Neural cell (in vitro differentiated cells): Measurements from ENCODE around the gene GCK. TPM values are rescaled to one million over a fixed set of nuclear protein-coding genes. Genes with fewer than 3 reads are reported as not detected.

Experiments
- H2AFZ ChIP-seq: fragments of 200-600, 300-800 bp; sonication (generic), shearing (Covaris generic); 2 replicates; pipeline ENCODE4 v1.6.0; 2014; ENCODE audit warnings: low read depth, mild to moderate bottlenecking, antibody characterized with exemption, low read length, moderate library complexity
- H3F3A ChIP-seq: fragments of 200-600 bp; shearing (Covaris generic); 2 replicates; pipeline ENCODE4 v1.6.1; 2016; ENCODE audit warnings: mild to moderate bottlenecking, moderate library complexity, mixed read lengths, antibody characterized with exemption, low read length; ENCODE audit not compliant: insufficient read depth, poor library complexity, severe bottlenecking
- H3K27ac ChIP-seq: fragments of 200-600, 300-800 bp; sonication (generic), shearing (Covaris generic); 2 replicates; pipeline ENCODE4 v1.5.1; 2014; ENCODE audit warnings: mild to moderate bottlenecking, low read length, moderate library complexity
- H3K27me3 ChIP-seq: fragments of 300-800, 200-600 bp; sonication (generic), shearing (Covaris generic); 2 replicates; pipeline ENCODE4 v1.6.0; 2014; ENCODE audit warnings: mild to moderate bottlenecking, low read depth, low read length, moderate library complexity; ENCODE audit not compliant: insufficient read depth
- H3K36me3 ChIP-seq: fragments of 300-800, 200-600 bp; sonication (generic), shearing (Covaris generic); 2 replicates; pipeline ENCODE4 v1.5.1; 2014; ENCODE audit warnings: mild to moderate bottlenecking, antibody characterized with exemption, low read length, moderate library complexity; ENCODE audit not compliant: insufficient read depth
- H3K4me2 ChIP-seq: fragments of 300-800, 200-600 bp; sonication (generic), shearing (Covaris generic); 2 replicates; pipeline ENCODE4 v1.6.0; 2014; ENCODE audit warnings: mild to moderate bottlenecking, low read length
- H3K4me3 ChIP-seq: fragments of 300-800, 200-600 bp; sonication (generic), shearing (Covaris generic); 2 replicates; pipeline ENCODE4 v1.5.1; 2014; ENCODE audit warnings: mild to moderate bottlenecking, low read length, moderate library complexity
- H3K79me2 ChIP-seq: fragments of 200-600 bp; shearing (Covaris generic); replicated peaks from 2 replicates; pipeline ENCODE4 v1.6.0; 2014; ENCODE audit warnings: mild to moderate bottlenecking, low read length, moderate library complexity; ENCODE audit not compliant: insufficient read depth
- H3K9ac ChIP-seq: fragments of 300-800, 200-600 bp; sonication (generic), shearing (Covaris generic); 2 replicates; pipeline ENCODE4 v1.6.1; 2016; ENCODE audit warnings: mild to moderate bottlenecking, low read length, mixed read lengths
- H3K9me2 ChIP-seq: fragments of 200-600 bp; shearing (Covaris generic); 2 replicates; pipeline ENCODE4 v1.6.1; 2016; ENCODE audit warnings: mild to moderate bottlenecking, low read length, mixed read lengths; ENCODE audit not compliant: insufficient read depth
- H3K9me3 ChIP-seq: fragments of 200-600, 300-800 bp; sonication (generic), shearing (Covaris generic); 2 replicates; pipeline ENCODE4 v1.6.1; 2016; ENCODE audit warnings: mild to moderate bottlenecking, mixed run types, low read length, moderate library complexity, mixed read lengths
- H4K20me1 ChIP-seq: fragments of 200-600 bp; shearing (Covaris generic); 2 replicates; pipeline ENCODE4 v1.6.1; 2016; ENCODE audit warnings: mild to moderate bottlenecking, mixed run types; ENCODE audit not compliant: insufficient read depth
- CTCF ChIP-seq: fragments of 450-650 bp; IDR thresholded peaks from 2 replicates; pipeline ENCODE4 v1.5.1; 2014; ENCODE audit warnings: antibody characterized with exemption, mild to moderate bottlenecking, moderate library complexity; ENCODE audit not compliant: poor library complexity, severe bottlenecking
- EP300 ChIP-seq: fragments of 450-650 bp; conservative IDR thresholded peaks from 2 replicates; pipeline ENCODE4 v1.6.1; 2014; ENCODE audit warnings: antibody characterized with exemption, mild to moderate bottlenecking, moderate library complexity; ENCODE audit not compliant: poor library complexity, severe bottlenecking
- MXI1 ChIP-seq: fragments of 450-650 bp; conservative IDR thresholded peaks from 2 replicates; pipeline ENCODE4 v1.6.1; 2014; ENCODE audit warnings: antibody characterized with exemption, mild to moderate bottlenecking; ENCODE audit not compliant: poor library complexity, severe bottlenecking
- POLR2AphosphoS5 ChIP-seq: IDR thresholded peaks from 2 replicates; pipeline ENCODE4 v1.6.1; 2012
- RAD21 ChIP-seq: fragments of 450-650 bp; conservative IDR thresholded peaks from 2 replicates; pipeline ENCODE4 v1.6.1; 2014; ENCODE audit warnings: antibody characterized with exemption, mild to moderate bottlenecking, moderate library complexity
- REST ChIP-seq: IDR thresholded peaks from 2 replicates; pipeline ENCODE4 v1.6.1; 2012; ENCODE audit warnings: borderline replicate concordance
- SMC3 ChIP-seq: fragments of 450-650 bp; conservative IDR thresholded peaks from 2 replicates; pipeline ENCODE4 v1.6.1; 2014; ENCODE audit warnings: antibody characterized with exemption, mild to moderate bottlenecking, moderate library complexity; ENCODE audit not compliant: poor library complexity
- TAF1 ChIP-seq: IDR thresholded peaks from 2 replicates; pipeline ENCODE4 v1.6.1; 2012; ENCODE audit warnings: low read depth
- polyA plus RNA-seq: library from polyadenylated mRNA; depleted of rRNA; stranded (reverse); fragments of >200 nt; gene quantifications from 2 replicates; pipeline ENCODE4 v1.2.3, GENCODE V29; 2014

The GCK gene
- polyA plus RNA-seq, 1 donor from 2014 or later: 7.4 TPM

- H3K9ac ChIP-seq: no peak overlapping the region
- H3K4me3 ChIP-seq: no peak overlapping the region
- no peaks in the 10 kb centered on the region for H3K9me3 ChIP-seq
- H3K4me2 ChIP-seq: no peak overlapping the region
- no peaks in the 10 kb centered on the region for H3K9me2 ChIP-seq
- no peak overlapping the region for H3K27ac ChIP-seq
- H3K27me3 ChIP-seq: no peaks in the 10 kb centered on the region
- TF ChIP-seq POLR2AphosphoS5: no peak
- TF ChIP-seq TAF1: no peak
- H2AFZ ChIP-seq: no peak overlapping the region
- H3K79me2 ChIP-seq: peaks cover 16% of the 10 kb centered on the region
- no peaks in the 10 kb centered on the region for H4K20me1 ChIP-seq
- H3K36me3 ChIP-seq: no peaks in the 10 kb centered on the region
- no peaks in the 10 kb centered on the region for H3F3A ChIP-seq
Measured at GRCh38 chr7:44197474-44197873, 8.2 kb upstream of the GCK start.

- Histone ChIP-seq H3K27ac (no peak overlapping the region), H3K9me3 (no peaks in the 10 kb centered on the region), H3K9ac (no peak overlapping the region), H3K27me3 (no peaks in the 10 kb centered on the region), H3K4me3 (no peak overlapping the region), H3K4me2 (no peak overlapping the region), H2AFZ (no peak overlapping the region), H3K79me2 (peaks cover 6% of the 10 kb centered on the region), H4K20me1 (no peaks in the 10 kb centered on the region), H3K9me2 (no peaks in the 10 kb centered on the region), H3K36me3 (no peaks in the 10 kb centered on the region), H3F3A (no peaks in the 10 kb centered on the region)
- TF ChIP-seq TAF1 (no peak), EP300 (no peak), SMC3 (peak; percentile 71), MXI1 (no peak), CTCF (peak; percentile 70), REST (no peak), RAD21 (peak; percentile 75), POLR2AphosphoS5 (no peak)
Measured at GRCh38 chr7:44196450-44196872, 7.2 kb upstream of the GCK start.

GRCh38 chr7:44195889-44196288, 6.7 kb upstream of the GCK start:
- Histone ChIP-seq H3K4me3 (no peak overlapping the region), H3K9me2 (no peaks in the 10 kb centered on the region), H3K9ac (no peak overlapping the region), H3K9me3 (no peaks in the 10 kb centered on the region), H3K36me3 (no peaks in the 10 kb centered on the region), H3F3A (no peaks in the 10 kb centered on the region), H3K27me3 (no peaks in the 10 kb centered on the region), H3K79me2 (no peaks in the 10 kb centered on the region), H4K20me1 (no peaks in the 10 kb centered on the region), H3K4me2 (no peak overlapping the region), H3K27ac (no peak overlapping the region), H2AFZ (no peak overlapping the region)
- no peak for TF ChIP-seq CTCF
